Transverse colon (tissue), 4 donors: ENCODE measurements around the gene MAPKAP1. TPM values are rescaled to one million over a fixed set of nuclear protein-coding genes. Genes with fewer than 3 reads are reported as not detected.

Experiments used
- DNase-seq: peaks from one replicate; pipeline ENCODE4 v3.0.0-alpha.2; 2019
- H3K27ac ChIP-seq, 4 donors: fragments of 200-600 bp; sonication (generic); 2 replicates each; pipeline ENCODE4 v1.5.1; 2016 to 2018; ENCODE audit warnings: inconsistent platforms in 4 of 4
- H3K27me3 ChIP-seq: fragments of 200-600 bp; sonication (generic); 2 replicates; pipeline ENCODE4 v1.5.1; 2017; ENCODE audit warnings: inconsistent platforms
- H3K36me3 ChIP-seq, 4 donors: fragments of 200-600 bp; sonication (generic); 2 replicates each; pipeline ENCODE4 v1.5.1; 2017 to 2019; ENCODE audit warnings: inconsistent platforms in 4 of 4
- H3K4me1 ChIP-seq, 4 donors: fragments of 200-600 bp; sonication (generic); 2 replicates each; pipeline ENCODE4 v1.5.1; 2017 to 2020; ENCODE audit warnings: inconsistent platforms in 4 of 4
- H3K4me3 ChIP-seq, 4 donors: fragments of 200-600 bp; sonication (generic); 1 replicate in 1 of 4; 2 replicates in 3 of 4; pipeline versions ENCODE4 v1.5.1 to v1.6.1; 2017 to 2019; ENCODE audit warnings: inconsistent platforms in 4 of 4
- H3K9me3 ChIP-seq, 2 donors: fragments of 200-600 bp; sonication (generic); 2 replicates each; pipeline ENCODE4 v1.5.1; 2017 to 2019; ENCODE audit warnings: inconsistent platforms in 2 of 2
- EP300 ChIP-seq: sonication (generic); formaldehyde crosslinking; IDR thresholded peaks from one replicate; pipeline ENCODE4 v1.6.1; 2017; ENCODE audit warnings: antibody characterized with exemption, low read depth
- POLR2A ChIP-seq: fragments of 450-650 bp; IDR thresholded peaks from one replicate; pipeline ENCODE4 v1.6.1; 2016; ENCODE audit warnings: antibody characterized with exemption, mild to moderate bottlenecking, moderate library complexity
- POLR2AphosphoS5 ChIP-seq, 3 donors: sonication (generic); formaldehyde crosslinking; IDR thresholded peaks; one replicate each; pipeline ENCODE4 v1.6.1; 2016; ENCODE audit warnings: antibody characterized with exemption in 3 of 3
- WGBS, 2 donors: methylation state at CpG; one replicate each; pipeline ENCODE4 v1.1.5; 2018; ENCODE audit warnings: low coverage in 1 of 2; 5-methylcytosine and 5-hydroxymethylcytosine counted together
- in situ Hi-C, 4 donors: fragments of 200-750 bp; cut with MboI; loops; one replicate each; pipeline versions ENCODE4 v1.15.0 to v1.15.1; 2017; ENCODE audit warnings: low sequenced_read_pairs in 3 of 4, low pct_ligation_motif_present in 1 of 4, low pct_unique_long_range_greater_than_20kb in 1 of 4
- intact Hi-C: fragments of 100-400 bp; cut with DNase I; formaldehyde crosslinking; loops from one replicate; pipeline ENCODE4 v1.15.1; 2023; ENCODE audit warnings: low total_unique reads
- total RNA-seq, 4 donors: library from RNA; depleted of rRNA; stranded (reverse); fragments of >200 nt; gene quantifications; one replicate each; pipeline ENCODE4 v1.1.0, GENCODE V29; 2016
- TF ChIP-seq, protein P1 (sequence below), 5 experiments: fragments of 200-600 bp in 3 of 5; fragments of 450-650 bp in 2 of 5; sonication (generic) in 3 of 5; IDR thresholded peaks; 1 replicate in 2 of 5; 2 replicates in 3 of 5; pipeline ENCODE4 v1.5.1; 2016 to 2017; ENCODE audit warnings: antibody characterized with exemption in 5 of 5, inconsistent platforms in 3 of 5, mild to moderate bottlenecking in 2 of 5, moderate library complexity in 1 of 5

MAPKAP1 gene
- total RNA-seq, 4 donors from 2014 or later = 59.8 to 83.4 (median 71.2) TPM

DNA sequence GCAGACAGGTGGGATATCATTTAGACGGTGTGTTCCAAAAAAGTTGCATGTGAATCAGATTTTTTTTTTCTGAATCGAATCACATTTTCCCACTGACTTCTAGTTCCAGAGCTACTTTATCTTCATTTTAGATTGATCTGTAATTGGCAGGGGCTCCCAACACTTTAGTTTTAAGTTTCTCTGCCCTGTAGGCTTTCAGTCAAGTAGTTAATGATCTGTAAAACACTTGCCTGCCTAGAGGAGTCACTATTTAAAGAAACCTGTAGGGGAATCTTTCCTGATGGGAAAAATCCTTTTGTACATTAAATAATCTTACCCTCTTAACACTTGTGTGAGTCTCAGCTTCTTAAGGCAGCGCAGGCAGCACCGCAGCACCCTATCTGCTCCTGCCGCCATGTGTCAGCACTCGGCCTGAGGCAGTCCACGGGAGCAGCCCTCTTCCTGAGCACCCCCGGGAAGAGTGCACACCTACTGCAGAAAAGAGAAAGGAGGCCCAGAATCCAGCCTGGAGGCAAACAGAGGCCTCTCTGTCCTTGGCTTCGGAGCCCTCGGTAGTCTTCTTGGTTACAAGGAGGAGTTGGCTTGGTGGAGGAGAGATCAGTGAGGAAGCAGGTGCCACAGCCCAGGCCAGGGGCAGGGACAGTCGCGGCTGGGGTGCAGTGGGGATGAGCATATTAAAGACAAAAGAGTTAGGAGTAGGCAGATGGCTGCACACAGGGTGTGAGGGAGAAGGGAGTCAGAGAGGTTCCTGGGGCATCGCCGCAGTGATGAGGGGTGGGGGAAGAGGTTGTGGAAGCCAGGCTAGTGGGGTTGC is 236.0 kb downstream of the MAPKAP1 start:
- Histone ChIP-seq H3K4me3 (no peak overlapping the region), H3K4me1 (peaks cover 0 to 14% (median 6%) of the 10 kb centered on the region in 4 donors), H3K36me3 (no peaks in the 10 kb centered on the region), H3K27me3 (no peaks in the 10 kb centered on the region), H3K9me3 (no peaks in the 10 kb centered on the region), H3K27ac (peak overlapping the region in 1 of 4 donors; percentile 11)
- no peak for DNase-seq
- 90 to 96% methylated on average over 5 to 14 of the region's 14 CpGs for WGBS, 2 donors
- in situ Hi-C loops = no loop called here
- intact Hi-C loops = no loop called here
- TF ChIP-seq, protein P1, sequence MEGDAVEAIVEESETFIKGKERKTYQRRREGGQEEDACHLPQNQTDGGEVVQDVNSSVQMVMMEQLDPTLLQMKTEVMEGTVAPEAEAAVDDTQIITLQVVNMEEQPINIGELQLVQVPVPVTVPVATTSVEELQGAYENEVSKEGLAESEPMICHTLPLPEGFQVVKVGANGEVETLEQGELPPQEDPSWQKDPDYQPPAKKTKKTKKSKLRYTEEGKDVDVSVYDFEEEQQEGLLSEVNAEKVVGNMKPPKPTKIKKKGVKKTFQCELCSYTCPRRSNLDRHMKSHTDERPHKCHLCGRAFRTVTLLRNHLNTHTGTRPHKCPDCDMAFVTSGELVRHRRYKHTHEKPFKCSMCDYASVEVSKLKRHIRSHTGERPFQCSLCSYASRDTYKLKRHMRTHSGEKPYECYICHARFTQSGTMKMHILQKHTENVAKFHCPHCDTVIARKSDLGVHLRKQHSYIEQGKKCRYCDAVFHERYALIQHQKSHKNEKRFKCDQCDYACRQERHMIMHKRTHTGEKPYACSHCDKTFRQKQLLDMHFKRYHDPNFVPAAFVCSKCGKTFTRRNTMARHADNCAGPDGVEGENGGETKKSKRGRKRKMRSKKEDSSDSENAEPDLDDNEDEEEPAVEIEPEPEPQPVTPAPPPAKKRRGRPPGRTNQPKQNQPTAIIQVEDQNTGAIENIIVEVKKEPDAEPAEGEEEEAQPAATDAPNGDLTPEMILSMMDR (IDR thresholded peaks at IDR 0.05) = no peak
- TF ChIP-seq POLR2A (no peak), EP300 (no peak), POLR2AphosphoS5 (IDR thresholded peaks at IDR 0.05) (no peak)

DNA sequence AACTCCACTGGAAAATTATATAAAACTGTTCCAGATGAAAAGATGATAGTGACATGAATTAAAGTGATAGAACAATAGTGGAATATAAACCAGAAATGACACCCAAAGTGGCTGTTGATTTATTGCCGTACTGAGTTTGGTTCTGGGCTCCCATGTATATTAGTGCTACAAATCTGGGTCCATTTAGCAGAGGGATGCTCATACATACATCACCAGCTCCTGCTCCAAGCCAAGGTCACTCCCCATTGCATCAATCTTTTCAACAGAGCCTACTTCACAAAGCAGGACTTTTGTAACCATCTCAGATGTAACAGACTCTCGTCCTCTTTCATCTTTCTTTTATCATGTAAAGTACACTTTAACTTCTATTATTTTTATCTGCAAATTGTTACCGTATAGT is 236.8 kb downstream of the MAPKAP1 start:
- in situ Hi-C loops (no loop called here), intact Hi-C loops (no loop called here)
- no peaks in the 10 kb centered on the region for H3K36me3 ChIP-seq
- WGBS, 2 donors = 73 to 77% methylated on average over 3 of the region's 3 CpGs
- H3K27me3 ChIP-seq = no peaks in the 10 kb centered on the region
- DNase-seq = no peak
- H3K27ac ChIP-seq = no peak overlapping the region
- peaks cover 0 to 14% (median 6%) of the 10 kb centered on the region in 4 donors for H3K4me1 ChIP-seq
- no peaks in the 10 kb centered on the region for H3K9me3 ChIP-seq
- no peak for TF ChIP-seq EP300
- TF ChIP-seq, protein P1 (IDR thresholded peaks at IDR 0.05) = no peak
- no peak for TF ChIP-seq POLR2AphosphoS5 (IDR thresholded peaks at IDR 0.05)
- no peak for TF ChIP-seq POLR2A
- H3K4me3 ChIP-seq = no peak overlapping the region

DNA sequence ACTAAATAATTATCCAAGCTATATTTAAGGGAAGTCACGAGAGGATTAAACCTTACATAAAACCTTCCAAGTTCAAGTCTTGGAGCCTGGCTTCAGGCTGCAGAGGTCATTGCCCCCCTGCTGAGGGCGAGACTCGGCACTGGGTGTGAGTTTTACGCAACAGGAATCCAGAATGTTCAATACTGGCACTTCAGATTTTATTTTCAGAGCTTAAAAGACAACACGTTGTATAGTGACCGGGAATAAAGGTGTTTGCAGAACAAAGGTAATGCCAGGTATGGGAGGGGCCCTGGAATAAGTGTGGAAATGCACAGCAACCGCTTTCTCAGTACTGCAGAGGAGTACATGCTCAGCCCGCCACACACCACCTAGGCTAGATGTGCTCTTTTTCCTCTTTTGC is 238.4 kb downstream of the MAPKAP1 start:
- Histone ChIP-seq H3K36me3 (no peaks in the 10 kb centered on the region), H3K27ac (no peak overlapping the region), H3K4me3 (no peak overlapping the region), H3K27me3 (no peaks in the 10 kb centered on the region), H3K4me1 (peaks cover 0 to 9% (median 5%) of the 10 kb centered on the region in 4 donors), H3K9me3 (no peaks in the 10 kb centered on the region)
- in situ Hi-C loops (no loop called here), intact Hi-C loops (no loop called here)
- TF ChIP-seq POLR2AphosphoS5 (IDR thresholded peaks at IDR 0.05) = no peak
- no peak for TF ChIP-seq EP300
- TF ChIP-seq, protein P1 (IDR thresholded peaks at IDR 0.05) = no peak
- TF ChIP-seq POLR2A = no peak
- 78 to 83% methylated on average over 8 of the region's 8 CpGs for WGBS, 2 donors
- no peak for DNase-seq

DNA sequence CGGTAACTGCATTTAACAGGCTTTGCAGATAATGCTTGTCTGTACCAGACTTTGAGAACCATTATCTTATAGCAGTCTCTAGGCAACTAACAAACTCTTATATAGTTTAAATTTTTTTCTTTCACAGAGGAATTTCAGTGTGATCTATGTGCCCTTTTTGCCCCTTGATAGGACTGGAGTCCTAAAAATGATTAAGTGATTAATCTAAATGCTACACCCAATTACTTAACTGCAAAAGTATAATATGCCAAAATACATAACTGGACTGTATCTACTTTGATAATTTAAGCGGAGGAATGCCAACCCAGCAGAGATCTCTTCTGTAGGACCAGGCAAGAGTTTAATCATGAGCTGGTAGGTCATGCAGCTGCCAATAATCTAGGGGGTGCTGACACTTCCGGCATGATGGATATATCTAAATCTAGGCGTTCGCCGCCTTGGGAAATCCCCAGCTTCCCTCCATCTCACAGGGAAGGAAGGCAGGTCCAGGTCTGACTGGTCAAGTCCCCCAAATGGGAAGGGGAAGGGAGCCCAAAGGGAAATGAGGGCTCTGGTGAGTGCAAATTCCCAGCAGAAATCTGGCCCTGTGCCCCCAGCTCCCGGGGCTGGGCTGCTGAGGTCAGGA is 239.8 kb downstream of the MAPKAP1 start:
- in situ Hi-C loops = no loop called here
- no peak for DNase-seq
- H3K36me3 ChIP-seq = no peaks in the 10 kb centered on the region
- H3K9me3 ChIP-seq = no peaks in the 10 kb centered on the region
- WGBS, 2 donors = 87 to 93% methylated on average over 2 to 7 of the region's 7 CpGs
- H3K4me3 ChIP-seq = no peak overlapping the region
- H3K27ac ChIP-seq = no peak overlapping the region
- no peak for TF ChIP-seq POLR2AphosphoS5 (IDR thresholded peaks at IDR 0.05)
- no peak for TF ChIP-seq POLR2A
- TF ChIP-seq EP300 = no peak
- TF ChIP-seq, protein P1 (IDR thresholded peaks at IDR 0.05) = no peak
- H3K4me1 ChIP-seq = no peaks in the 10 kb centered on the region
- no peaks in the 10 kb centered on the region for H3K27me3 ChIP-seq
- intact Hi-C loops = no loop called here
